Activated naive CD4-positive, alpha-beta T cell treated with anti-CD3 and anti-CD28 coated beads, Interleukin-2, amount 50 U/mL, for 24 hours (primary cell): Measurements from ENCODE around the gene ARMH3.
A peak's percentile ranks its signal among the peaks of the same experiment; 100 is the strongest.

ENCODE experiments used
- H3K27ac Mint-ChIP-seq: one replicate; pipeline ENCODE4 v1.8.0; 2021; ENCODE audit warnings: mild to moderate bottlenecking, mixed read lengths
- H3K27me3 Mint-ChIP-seq: one replicate; pipeline ENCODE4 v1.8.0; 2021; ENCODE audit warnings: mixed read lengths
- H3K36me3 Mint-ChIP-seq: one replicate; pipeline ENCODE4 v1.8.0; 2021; ENCODE audit warnings: mixed read lengths
- H3K4me1 Mint-ChIP-seq: one replicate; pipeline ENCODE4 v1.8.0; 2021; ENCODE audit warnings: mixed read lengths
- H3K4me3 Mint-ChIP-seq: one replicate; pipeline ENCODE4 v1.8.0; 2021; ENCODE audit warnings: mild to moderate bottlenecking, mixed read lengths
- H3K9me3 Mint-ChIP-seq: one replicate; pipeline ENCODE4 v1.8.0; 2021; ENCODE audit warnings: mixed read lengths

Gene ARMH3

GRCh38 chr10:101888251-101888949 lies 167.6 kb downstream of the ARMH3 start:
- H3K4me3 Mint-ChIP-seq = no peak overlapping the region
- no peaks in the 10 kb centered on the region for H3K27me3 Mint-ChIP-seq
- peaks cover 3% of the 10 kb centered on the region for H3K36me3 Mint-ChIP-seq
- no peaks in the 10 kb centered on the region for H3K9me3 Mint-ChIP-seq
- H3K4me1 Mint-ChIP-seq = peaks cover 4% of the 10 kb centered on the region
- no peak overlapping the region for H3K27ac Mint-ChIP-seq

GRCh38 chr10:101887775-101888174 lies 168.2 kb downstream of the ARMH3 start:
- Mint-ChIP-seq H3K27ac (no peak overlapping the region), H3K27me3 (no peaks in the 10 kb centered on the region), H3K36me3 (peaks cover 3% of the 10 kb centered on the region), H3K4me3 (no peak overlapping the region), H3K4me1 (peaks cover 4% of the 10 kb centered on the region), H3K9me3 (no peaks in the 10 kb centered on the region)

GRCh38 chr10:101886521-101887312 lies 169.3 kb downstream of the ARMH3 start:
- Mint-ChIP-seq H3K4me3 (no peak overlapping the region), H3K9me3 (no peaks in the 10 kb centered on the region), H3K4me1 (peaks cover 4% of the 10 kb centered on the region), H3K27ac (no peak overlapping the region), H3K36me3 (peaks cover 3% of the 10 kb centered on the region), H3K27me3 (no peaks in the 10 kb centered on the region)

- Mint-ChIP-seq H3K27ac (no peak overlapping the region), H3K9me3 (no peaks in the 10 kb centered on the region), H3K4me1 (peaks cover 7% of the 10 kb centered on the region), H3K4me3 (no peak overlapping the region), H3K36me3 (peaks cover 9% of the 10 kb centered on the region), H3K27me3 (no peaks in the 10 kb centered on the region)
Observed at GRCh38 chr10:101881036-101881774, 174.8 kb downstream of the ARMH3 start.

GRCh38 chr10:101880232-101880573 lies 175.8 kb downstream of the ARMH3 start:
- H3K9me3 Mint-ChIP-seq = no peaks in the 10 kb centered on the region
- peaks cover 8% of the 10 kb centered on the region for H3K36me3 Mint-ChIP-seq
- no peaks in the 10 kb centered on the region for H3K27me3 Mint-ChIP-seq
- peaks cover 11% of the 10 kb centered on the region for H3K4me1 Mint-ChIP-seq
- no peak overlapping the region for H3K27ac Mint-ChIP-seq
- no peak overlapping the region for H3K4me3 Mint-ChIP-seq

- no peaks in the 10 kb centered on the region for H3K27me3 Mint-ChIP-seq
- no peak overlapping the region for H3K4me3 Mint-ChIP-seq
- H3K36me3 Mint-ChIP-seq = peaks cover 9% of the 10 kb centered on the region
- H3K4me1 Mint-ChIP-seq = peaks cover 13% of the 10 kb centered on the region
- no peak overlapping the region for H3K27ac Mint-ChIP-seq
- no peaks in the 10 kb centered on the region for H3K9me3 Mint-ChIP-seq
Observed at GRCh38 chr10:101879456-101880231, 176.3 kb downstream of the ARMH3 start.

GRCh38 chr10:101878869-101879268 lies 177.1 kb downstream of the ARMH3 start:
- no peaks in the 10 kb centered on the region for H3K27me3 Mint-ChIP-seq
- H3K4me1 Mint-ChIP-seq = peaks cover 13% of the 10 kb centered on the region
- no peak overlapping the region for H3K27ac Mint-ChIP-seq
- H3K4me3 Mint-ChIP-seq = no peak overlapping the region
- peaks cover 9% of the 10 kb centered on the region for H3K36me3 Mint-ChIP-seq
- H3K9me3 Mint-ChIP-seq = no peaks in the 10 kb centered on the region

- Mint-ChIP-seq H3K27ac (no peak overlapping the region), H3K4me1 (peaks cover 13% of the 10 kb centered on the region), H3K36me3 (peaks cover 8% of the 10 kb centered on the region), H3K9me3 (no peaks in the 10 kb centered on the region), H3K4me3 (no peak overlapping the region), H3K27me3 (no peaks in the 10 kb centered on the region)
Observed at GRCh38 chr10:101875068-101875688, 180.8 kb downstream of the ARMH3 start.

- no peak overlapping the region for H3K4me3 Mint-ChIP-seq
- no peaks in the 10 kb centered on the region for H3K9me3 Mint-ChIP-seq
- peaks cover 8% of the 10 kb centered on the region for H3K36me3 Mint-ChIP-seq
- H3K27me3 Mint-ChIP-seq = no peaks in the 10 kb centered on the region
- peaks cover 13% of the 10 kb centered on the region for H3K4me1 Mint-ChIP-seq
- no peak overlapping the region for H3K27ac Mint-ChIP-seq
Observed at GRCh38 chr10:101874252-101874651, 181.7 kb downstream of the ARMH3 start.

GRCh38 chr10:101867931-101868330 lies 188.0 kb downstream of the ARMH3 start:
- Mint-ChIP-seq H3K9me3 (no peaks in the 10 kb centered on the region), H3K36me3 (peaks cover 20% of the 10 kb centered on the region), H3K4me1 (no peaks in the 10 kb centered on the region), H3K27me3 (no peaks in the 10 kb centered on the region), H3K4me3 (no peak overlapping the region), H3K27ac (no peak overlapping the region)

- Mint-ChIP-seq H3K27me3 (no peaks in the 10 kb centered on the region), H3K36me3 (peaks cover 26% of the 10 kb centered on the region), H3K4me1 (no peaks in the 10 kb centered on the region), H3K4me3 (no peak overlapping the region), H3K27ac (no peak overlapping the region), H3K9me3 (no peaks in the 10 kb centered on the region)
Observed at GRCh38 chr10:101859530-101859929, 196.4 kb downstream of the ARMH3 start.

- Mint-ChIP-seq H3K9me3 (no peaks in the 10 kb centered on the region), H3K4me3 (no peak overlapping the region), H3K27me3 (no peaks in the 10 kb centered on the region), H3K27ac (peak overlapping the region; percentile 68), H3K36me3 (peaks cover 22% of the 10 kb centered on the region), H3K4me1 (no peaks in the 10 kb centered on the region)
Observed at GRCh38 chr10:101858723-101859500, 197.1 kb downstream of the ARMH3 start.

GRCh38 chr10:101857802-101858476 lies 198.0 kb downstream of the ARMH3 start:
- H3K4me1 Mint-ChIP-seq = no peaks in the 10 kb centered on the region
- H3K4me3 Mint-ChIP-seq = no peak overlapping the region
- H3K9me3 Mint-ChIP-seq = no peaks in the 10 kb centered on the region
- H3K27me3 Mint-ChIP-seq = no peaks in the 10 kb centered on the region
- peaks cover 19% of the 10 kb centered on the region for H3K36me3 Mint-ChIP-seq
- H3K27ac Mint-ChIP-seq = no peak overlapping the region

- no peaks in the 10 kb centered on the region for H3K27me3 Mint-ChIP-seq
- no peaks in the 10 kb centered on the region for H3K4me1 Mint-ChIP-seq
- H3K4me3 Mint-ChIP-seq = no peak overlapping the region
- peaks cover 16% of the 10 kb centered on the region for H3K36me3 Mint-ChIP-seq
- no peak overlapping the region for H3K27ac Mint-ChIP-seq
- no peaks in the 10 kb centered on the region for H3K9me3 Mint-ChIP-seq
Observed at GRCh38 chr10:101856626-101857025, 199.3 kb downstream of the ARMH3 start.
